ENCODE measurements around the gene TTC1.

DNA sequence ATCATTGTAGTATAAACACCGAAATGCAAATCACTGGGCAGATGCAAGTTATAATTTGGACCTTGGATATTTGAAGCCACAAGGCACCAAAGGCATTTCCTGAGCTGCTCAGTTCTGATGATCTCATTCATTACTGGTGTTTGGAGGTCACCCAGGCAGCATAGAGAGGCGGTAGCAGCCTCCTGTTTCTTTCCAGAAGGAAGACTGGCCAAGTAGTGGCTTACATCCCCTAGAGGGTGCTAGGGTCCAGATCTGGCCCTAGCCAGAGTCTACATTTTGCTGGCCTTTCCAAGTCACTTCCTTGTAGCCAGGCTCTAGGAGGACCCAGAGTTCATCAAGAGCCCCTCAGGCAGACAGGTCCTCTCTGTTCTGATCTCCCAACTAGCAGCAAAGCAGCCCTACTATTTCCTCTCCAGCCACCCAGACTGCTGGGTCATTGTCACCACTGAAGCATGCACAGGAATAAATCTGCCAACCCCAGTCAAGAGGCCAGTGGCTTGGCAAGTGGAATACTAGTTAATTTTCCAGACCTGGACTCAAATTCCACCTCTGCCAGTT, 33.4 kb upstream of the TTC1 start:
- TF ChIP-seq, protein P1, sequence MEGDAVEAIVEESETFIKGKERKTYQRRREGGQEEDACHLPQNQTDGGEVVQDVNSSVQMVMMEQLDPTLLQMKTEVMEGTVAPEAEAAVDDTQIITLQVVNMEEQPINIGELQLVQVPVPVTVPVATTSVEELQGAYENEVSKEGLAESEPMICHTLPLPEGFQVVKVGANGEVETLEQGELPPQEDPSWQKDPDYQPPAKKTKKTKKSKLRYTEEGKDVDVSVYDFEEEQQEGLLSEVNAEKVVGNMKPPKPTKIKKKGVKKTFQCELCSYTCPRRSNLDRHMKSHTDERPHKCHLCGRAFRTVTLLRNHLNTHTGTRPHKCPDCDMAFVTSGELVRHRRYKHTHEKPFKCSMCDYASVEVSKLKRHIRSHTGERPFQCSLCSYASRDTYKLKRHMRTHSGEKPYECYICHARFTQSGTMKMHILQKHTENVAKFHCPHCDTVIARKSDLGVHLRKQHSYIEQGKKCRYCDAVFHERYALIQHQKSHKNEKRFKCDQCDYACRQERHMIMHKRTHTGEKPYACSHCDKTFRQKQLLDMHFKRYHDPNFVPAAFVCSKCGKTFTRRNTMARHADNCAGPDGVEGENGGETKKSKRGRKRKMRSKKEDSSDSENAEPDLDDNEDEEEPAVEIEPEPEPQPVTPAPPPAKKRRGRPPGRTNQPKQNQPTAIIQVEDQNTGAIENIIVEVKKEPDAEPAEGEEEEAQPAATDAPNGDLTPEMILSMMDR (IDR thresholded peaks at IDR 0.05), result no peak
- TF ChIP-seq POLR2A (IDR thresholded peaks at IDR 0.05) (no peak), POLR2AphosphoS5 (IDR thresholded peaks at IDR 0.05) (no peak)
